Chondrocyte (in vitro differentiated cells): ENCODE results near the gene P2RX3. TPM values are rescaled to one million over a fixed set of nuclear protein-coding genes. Genes with fewer than 3 reads are reported as not detected.

Source experiments
- DNase-seq: peaks from one replicate; pipeline ENCODE4 v3.0.0; 2021; ENCODE audit warnings: mixed read lengths, low spot score
- H3K27ac Mint-ChIP-seq: one replicate; pipeline ENCODE4 v1.8.0; 2021; ENCODE audit warnings: mild to moderate bottlenecking, moderate library complexity, mixed read lengths; ENCODE audit not compliant: unreplicated experiment
- H3K27me3 Mint-ChIP-seq: 2 replicates; pipeline ENCODE4 v1.8.0; 2021; ENCODE audit warnings: low read depth, mixed read lengths
- H3K36me3 Mint-ChIP-seq: 2 replicates; pipeline ENCODE4 v1.8.0; 2021; ENCODE audit warnings: low read depth, mixed read lengths
- H3K4me1 Mint-ChIP-seq: 2 replicates; pipeline ENCODE4 v1.8.0; 2021; ENCODE audit warnings: low read depth, mild to moderate bottlenecking, mixed read lengths
- H3K4me3 Mint-ChIP-seq: one replicate; pipeline ENCODE4 v1.8.0; 2021; ENCODE audit warnings: mild to moderate bottlenecking, moderate library complexity, mixed read lengths; ENCODE audit not compliant: unreplicated experiment
- H3K9me3 Mint-ChIP-seq: 2 replicates; pipeline ENCODE4 v1.8.0; 2021; ENCODE audit warnings: low read depth, mixed read lengths
- CTCF ChIP-seq: fragments of 200-600 bp; sonication (generic); IDR thresholded peaks from 2 replicates; pipeline ENCODE4 v1.5.0; 2021; ENCODE audit warnings: antibody characterized with exemption, mild to moderate bottlenecking, moderate library complexity
- total RNA-seq: library from RNA; stranded (reverse); gene quantifications from 3 replicates; pipeline ENCODE4 v1.2.1, GENCODE V29; 2021

The P2RX3 gene
- total RNA-seq, 1 donor from 2014 or later: not detected

GRCh38 chr11:57311109-57311936 lies 26.8 kb upstream of the P2RX3 start:
- Mint-ChIP-seq H3K9me3 (no peaks in the 10 kb centered on the region), H3K27ac (peak overlapping the region; percentile 95), H3K27me3 (no peaks in the 10 kb centered on the region), H3K4me3 (peak overlapping the region; percentile 66), H3K36me3 (peaks cover 26% of the 10 kb centered on the region), H3K4me1 (peaks cover 66% of the 10 kb centered on the region)
- peak; percentile 96 for DNase-seq
- no peak for TF ChIP-seq CTCF

DNA sequence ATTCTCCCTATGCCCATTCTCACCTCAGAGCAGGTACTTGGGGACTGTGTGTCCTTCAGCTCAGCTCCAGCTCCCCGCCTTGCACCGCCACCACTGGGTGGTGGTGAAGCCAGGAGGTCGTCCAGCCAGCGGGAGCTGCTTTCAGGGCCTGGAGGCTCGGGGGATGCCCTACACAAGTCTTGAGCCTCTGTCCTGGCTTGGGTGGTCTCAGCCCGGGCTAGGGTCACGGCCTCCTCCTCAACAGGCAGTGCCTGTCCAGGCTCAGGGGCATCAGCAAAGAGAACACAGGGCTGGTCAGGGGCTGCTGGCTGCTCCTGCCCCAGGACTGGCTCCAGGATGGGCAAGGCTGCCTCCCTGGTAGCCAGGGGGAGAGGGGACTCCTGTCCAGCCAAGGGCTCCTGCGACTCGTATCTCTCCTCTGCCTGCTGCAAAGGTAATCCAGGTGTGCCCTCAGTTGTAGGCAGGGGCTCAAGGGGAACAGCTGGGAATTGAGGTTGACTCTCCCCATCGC lies 25.6 kb upstream of the P2RX3 start:
- peaks cover 28% of the 10 kb centered on the region for H3K36me3 Mint-ChIP-seq
- peak overlapping the region; percentile 95 for H3K27ac Mint-ChIP-seq
- no peaks in the 10 kb centered on the region for H3K27me3 Mint-ChIP-seq
- H3K4me3 Mint-ChIP-seq: no peak overlapping the region
- peaks cover 55% of the 10 kb centered on the region for H3K4me1 Mint-ChIP-seq
- TF ChIP-seq CTCF: no peak
- DNase-seq: peak; percentile 82
- H3K9me3 Mint-ChIP-seq: no peaks in the 10 kb centered on the region

- no peak for TF ChIP-seq CTCF
- peaks cover 31% of the 10 kb centered on the region for H3K36me3 Mint-ChIP-seq
- H3K4me3 Mint-ChIP-seq: no peak overlapping the region
- peaks cover 55% of the 10 kb centered on the region for H3K4me1 Mint-ChIP-seq
- no peaks in the 10 kb centered on the region for H3K27me3 Mint-ChIP-seq
- no peaks in the 10 kb centered on the region for H3K9me3 Mint-ChIP-seq
- peak; percentile 90 for DNase-seq
- peak overlapping the region; percentile 5 for H3K27ac Mint-ChIP-seq
Observed at GRCh38 chr11:57313071-57313787, 24.9 kb upstream of the P2RX3 start.

GRCh38 chr11:57313788-57314135 lies 24.4 kb upstream of the P2RX3 start:
- H3K27ac Mint-ChIP-seq: no peak overlapping the region
- no peak for TF ChIP-seq CTCF
- peaks cover 27% of the 10 kb centered on the region for H3K36me3 Mint-ChIP-seq
- H3K9me3 Mint-ChIP-seq: no peaks in the 10 kb centered on the region
- H3K4me1 Mint-ChIP-seq: peaks cover 55% of the 10 kb centered on the region
- no peak overlapping the region for H3K4me3 Mint-ChIP-seq
- no peaks in the 10 kb centered on the region for H3K27me3 Mint-ChIP-seq
- peak; percentile 67 for DNase-seq

- no peaks in the 10 kb centered on the region for H3K27me3 Mint-ChIP-seq
- peaks cover 52% of the 10 kb centered on the region for H3K4me1 Mint-ChIP-seq
- no peak overlapping the region for H3K4me3 Mint-ChIP-seq
- no peak overlapping the region for H3K27ac Mint-ChIP-seq
- peak; percentile 66 for DNase-seq
- no peaks in the 10 kb centered on the region for H3K9me3 Mint-ChIP-seq
- peaks cover 26% of the 10 kb centered on the region for H3K36me3 Mint-ChIP-seq
- no peak for TF ChIP-seq CTCF
Observed at GRCh38 chr11:57314221-57314973, 23.8 kb upstream of the P2RX3 start.
